Chondrocyte (in vitro differentiated cells): ENCODE measurements around the gene RASA4. TPM values are rescaled to one million over a fixed set of nuclear protein-coding genes. Genes with fewer than 3 reads are reported as not detected.
"Not testable (repeated sequence)": the region's sequence is repeated elsewhere in the genome, so short reads cannot be mapped to it uniquely, and the experiment has no call there.

ENCODE experiments used
- DNase-seq: peaks from one replicate; pipeline ENCODE4 v3.0.0; 2021; ENCODE audit warnings: mixed read lengths, low spot score
- H3K27ac Mint-ChIP-seq: one replicate; pipeline ENCODE4 v1.8.0; 2021; ENCODE audit warnings: mild to moderate bottlenecking, moderate library complexity, mixed read lengths; ENCODE audit not compliant: unreplicated experiment
- H3K27me3 Mint-ChIP-seq: 2 replicates; pipeline ENCODE4 v1.8.0; 2021; ENCODE audit warnings: low read depth, mixed read lengths
- H3K36me3 Mint-ChIP-seq: 2 replicates; pipeline ENCODE4 v1.8.0; 2021; ENCODE audit warnings: low read depth, mixed read lengths
- H3K4me1 Mint-ChIP-seq: 2 replicates; pipeline ENCODE4 v1.8.0; 2021; ENCODE audit warnings: low read depth, mild to moderate bottlenecking, mixed read lengths
- H3K4me3 Mint-ChIP-seq: one replicate; pipeline ENCODE4 v1.8.0; 2021; ENCODE audit warnings: mild to moderate bottlenecking, moderate library complexity, mixed read lengths; ENCODE audit not compliant: unreplicated experiment
- H3K9me3 Mint-ChIP-seq: 2 replicates; pipeline ENCODE4 v1.8.0; 2021; ENCODE audit warnings: low read depth, mixed read lengths
- total RNA-seq: library from RNA; stranded (reverse); gene quantifications from 3 replicates; pipeline ENCODE4 v1.2.1, GENCODE V29; 2021

Gene RASA4
- total RNA-seq, 1 donor from 2014 or later: 24.0 TPM

DNA sequence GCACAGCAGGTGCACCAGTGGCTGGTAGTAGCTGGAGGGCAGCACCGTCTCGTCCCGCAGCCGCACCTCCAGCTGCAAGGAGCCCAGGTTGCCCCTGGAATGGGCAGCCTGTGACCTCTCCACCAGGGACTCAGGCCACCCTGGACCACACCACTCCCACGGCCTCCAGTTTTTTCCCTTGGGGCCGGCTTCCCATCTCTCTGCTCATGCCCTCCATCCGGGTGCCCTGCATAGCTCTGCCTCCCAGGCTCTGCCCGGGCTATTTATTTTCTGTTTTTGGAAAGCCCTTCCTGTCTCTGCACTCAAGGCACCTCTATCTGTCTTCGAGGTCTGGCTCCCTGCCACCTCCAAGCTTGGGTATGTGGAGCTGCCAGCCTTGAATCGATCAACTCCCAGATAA lies 20.5 kb downstream of the RASA4 start:
- H3K27ac Mint-ChIP-seq, H3K27me3 Mint-ChIP-seq, DNase-seq, H3K4me3 Mint-ChIP-seq, H3K9me3 Mint-ChIP-seq, H3K36me3 Mint-ChIP-seq, H3K4me1 Mint-ChIP-seq: not testable (repeated sequence)

- not testable (repeated sequence) for H3K27ac Mint-ChIP-seq, H3K27me3 Mint-ChIP-seq, H3K36me3 Mint-ChIP-seq, H3K9me3 Mint-ChIP-seq, H3K4me1 Mint-ChIP-seq, DNase-seq, H3K4me3 Mint-ChIP-seq
Measured at GRCh38 chr7:102593637-102594334, 22.8 kb downstream of the RASA4 start.

- H3K9me3 Mint-ChIP-seq, H3K36me3 Mint-ChIP-seq, H3K27me3 Mint-ChIP-seq, H3K27ac Mint-ChIP-seq, DNase-seq, H3K4me3 Mint-ChIP-seq, H3K4me1 Mint-ChIP-seq: not testable (repeated sequence)
Measured at GRCh38 chr7:102592477-102593019, 24.0 kb downstream of the RASA4 start.

DNA sequence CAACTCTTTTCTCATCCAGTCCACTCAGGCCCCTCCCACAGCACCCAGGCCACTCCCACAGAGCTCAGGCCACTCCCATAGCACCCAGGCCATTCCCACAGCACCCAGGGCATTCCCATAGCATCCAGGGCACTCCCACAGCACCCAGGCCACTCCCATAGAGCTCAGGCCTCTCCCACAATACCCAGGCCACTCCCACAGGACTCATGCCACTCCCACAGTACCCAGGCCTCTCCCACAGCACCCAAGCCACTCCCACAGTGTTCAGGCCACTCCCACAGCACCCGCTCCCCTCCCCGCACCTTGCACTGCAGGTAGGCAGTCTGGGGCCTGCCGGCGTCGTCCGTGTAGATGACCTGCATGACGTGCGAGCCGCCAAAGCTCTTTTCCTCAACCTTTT lies 26.7 kb downstream of the RASA4 start:
- H3K4me3 Mint-ChIP-seq, H3K4me1 Mint-ChIP-seq, H3K9me3 Mint-ChIP-seq, DNase-seq, H3K27me3 Mint-ChIP-seq, H3K36me3 Mint-ChIP-seq, H3K27ac Mint-ChIP-seq: not testable (repeated sequence)

DNA sequence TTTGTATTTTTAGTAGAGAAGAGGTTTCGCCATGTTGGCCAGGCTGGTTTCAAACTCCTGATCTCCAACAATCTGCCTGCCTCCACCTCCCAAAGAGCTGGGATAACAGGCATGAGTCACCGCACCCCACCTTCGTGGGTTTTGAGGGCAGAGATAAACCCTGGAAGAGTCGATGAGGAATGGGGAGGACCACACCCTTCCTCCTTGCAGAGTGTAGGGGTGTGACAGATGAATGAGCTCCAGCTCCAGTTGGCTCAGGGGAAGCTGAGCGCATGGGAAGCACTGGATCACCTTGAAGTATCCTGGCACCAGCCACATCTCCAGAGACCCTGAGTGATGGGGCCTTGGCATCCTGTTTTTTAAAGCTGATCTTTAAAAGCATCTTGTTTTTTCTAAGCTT lies 33.1 kb downstream of the RASA4 start:
- not testable (repeated sequence) for H3K4me3 Mint-ChIP-seq, H3K27ac Mint-ChIP-seq, H3K9me3 Mint-ChIP-seq, DNase-seq, H3K4me1 Mint-ChIP-seq, H3K36me3 Mint-ChIP-seq, H3K27me3 Mint-ChIP-seq

DNA sequence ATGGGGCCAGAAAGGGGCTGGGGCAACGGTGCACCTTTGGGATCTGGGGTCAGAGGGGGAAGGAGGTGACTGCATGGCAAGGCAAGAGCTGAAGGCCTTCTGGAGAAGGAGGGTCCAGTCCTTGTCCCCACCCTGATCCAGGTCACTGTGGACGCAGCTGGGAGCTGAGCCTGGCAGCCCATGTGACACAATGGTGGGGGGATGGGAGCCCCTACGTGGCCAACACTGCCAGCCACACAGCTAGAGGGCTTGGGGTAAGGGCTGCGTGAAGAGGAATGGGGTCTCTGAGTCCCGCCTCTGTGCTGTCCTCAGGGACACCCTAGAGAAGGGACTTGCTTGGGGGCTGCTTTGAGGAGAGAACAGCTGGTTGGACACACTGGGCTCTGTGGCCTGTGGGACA lies 34.8 kb downstream of the RASA4 start:
- not testable (repeated sequence) for DNase-seq, H3K27me3 Mint-ChIP-seq, H3K27ac Mint-ChIP-seq, H3K4me1 Mint-ChIP-seq, H3K36me3 Mint-ChIP-seq, H3K4me3 Mint-ChIP-seq, H3K9me3 Mint-ChIP-seq

- not testable (repeated sequence) for H3K9me3 Mint-ChIP-seq, H3K36me3 Mint-ChIP-seq, H3K4me1 Mint-ChIP-seq, H3K4me3 Mint-ChIP-seq, H3K27me3 Mint-ChIP-seq, H3K27ac Mint-ChIP-seq
- DNase-seq: peak; percentile 53
Measured at GRCh38 chr7:102578486-102578885, 38.1 kb downstream of the RASA4 start.

DNA sequence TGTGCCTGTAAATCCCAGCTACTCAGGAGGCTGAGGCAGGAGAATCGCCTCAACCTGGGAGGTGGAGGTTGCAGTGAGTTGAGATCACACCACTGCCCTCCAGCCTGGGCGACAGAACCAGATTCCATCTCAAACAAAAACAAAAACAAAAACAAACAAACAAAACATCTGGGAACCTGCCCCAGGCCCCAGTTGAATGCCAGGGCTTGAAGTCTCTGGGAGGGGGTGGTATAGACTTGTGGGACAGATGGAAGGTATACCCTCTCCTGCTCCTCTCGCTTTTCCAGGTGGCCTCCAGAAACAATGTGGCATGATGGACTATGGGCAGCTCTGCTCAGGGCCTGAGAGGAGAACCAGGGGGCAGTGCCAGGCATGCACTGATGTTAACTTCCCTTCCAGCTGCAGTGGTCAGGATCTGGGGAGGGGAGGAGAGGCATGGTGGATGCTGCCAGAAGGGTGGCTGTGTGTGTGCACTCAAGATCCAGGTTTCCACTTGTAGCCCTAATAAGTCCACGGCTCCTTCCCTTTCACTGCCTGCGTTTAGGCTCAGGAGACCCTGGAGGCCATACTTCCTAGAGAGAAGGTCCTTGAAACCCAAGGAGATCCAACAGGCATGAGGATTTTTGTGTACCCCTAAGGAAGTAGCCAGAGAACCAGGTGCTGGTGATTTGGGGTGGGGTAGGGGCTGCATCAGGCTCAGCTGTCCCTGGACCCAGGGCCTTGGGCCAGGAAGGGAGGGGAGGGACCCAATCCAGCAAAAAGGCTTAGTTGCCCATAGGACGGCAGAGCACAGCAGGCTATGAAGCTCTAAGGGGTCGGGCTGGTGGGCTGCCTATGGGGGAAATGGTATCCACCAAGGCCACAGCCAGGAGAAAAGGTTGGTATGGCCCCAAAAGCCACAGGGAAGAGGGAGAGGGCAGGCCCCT lies 39.0 kb downstream of the RASA4 start:
- not testable (repeated sequence) for H3K36me3 Mint-ChIP-seq, H3K27ac Mint-ChIP-seq, H3K4me1 Mint-ChIP-seq, H3K4me3 Mint-ChIP-seq, H3K9me3 Mint-ChIP-seq, H3K27me3 Mint-ChIP-seq
- peak; percentile 22 for DNase-seq

DNA sequence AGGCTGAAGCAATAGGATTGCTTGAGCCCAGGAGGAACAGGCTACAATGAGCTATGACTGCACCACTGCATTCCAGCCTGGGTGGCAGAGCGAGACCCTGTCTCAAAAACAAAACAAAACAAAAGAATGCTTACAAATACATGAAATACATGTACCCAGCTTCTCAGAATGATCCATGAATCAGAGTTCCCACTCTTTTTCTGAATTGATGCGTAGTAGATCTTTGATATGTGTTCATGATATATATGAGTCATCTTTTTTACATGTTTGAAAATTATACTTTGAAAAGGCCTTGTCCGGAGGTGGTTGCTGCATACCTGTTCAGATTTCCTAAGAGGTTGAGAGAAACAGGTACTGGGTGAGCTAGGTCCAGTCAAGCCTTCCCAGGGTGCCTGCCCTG lies 40.2 kb downstream of the RASA4 start:
- not testable (repeated sequence) for H3K36me3 Mint-ChIP-seq, DNase-seq, H3K4me1 Mint-ChIP-seq, H3K9me3 Mint-ChIP-seq, H3K27ac Mint-ChIP-seq, H3K4me3 Mint-ChIP-seq, H3K27me3 Mint-ChIP-seq

DNA sequence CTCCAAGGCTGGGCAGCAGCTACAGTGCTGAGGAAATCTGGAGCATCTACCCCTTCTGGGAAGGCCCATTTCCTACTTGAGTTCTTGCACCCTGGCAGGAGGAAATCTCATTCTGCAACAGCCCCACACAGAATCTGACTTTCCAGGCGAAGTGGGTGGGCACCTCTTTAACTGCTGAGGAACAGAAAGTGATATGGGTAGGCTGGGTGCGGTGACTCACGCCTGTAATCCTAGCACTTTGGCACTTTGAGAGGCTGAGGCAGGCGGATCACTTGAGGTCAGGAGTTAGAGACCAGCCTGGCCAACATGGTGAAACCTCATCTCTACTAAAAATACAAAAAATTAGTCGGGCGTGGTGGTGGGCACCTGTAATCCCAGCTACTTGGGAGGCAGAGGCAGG lies 41.9 kb downstream of the RASA4 start:
- not testable (repeated sequence) for H3K4me1 Mint-ChIP-seq, H3K27me3 Mint-ChIP-seq, H3K4me3 Mint-ChIP-seq

More for the DNA sequence above, 41.9 kb downstream of the RASA4 start:
- DNase-seq, H3K36me3 Mint-ChIP-seq, H3K27ac Mint-ChIP-seq, H3K9me3 Mint-ChIP-seq: not testable (repeated sequence)
